HCT116 (cell line): ENCODE data around the gene CREG1. TPM values are rescaled to one million over a fixed set of nuclear protein-coding genes. Genes with fewer than 3 reads are reported as not detected.

Source experiments
- ATAC-seq: fragments of 200-7000 bp; cut with Tn5 transposase; 2 replicates; pipeline ENCODE4 v1.9.1; 2020; ENCODE audit warnings: mild to moderate bottlenecking, moderate library complexity
- BruUV-seq: library from RNA; stranded (reverse); fragments of 400-500 nt; replicated peaks from 2 replicates; lab custom pipeline; 2021; lab: Mats Ljungman, UMichigan
- CTCF ChIA-PET: fragments of 300-600 bp; sonication (Branson Sonifier 250); formaldehyde crosslinking; loops from one replicate; lab custom pipeline; 2021; ENCODE audit warnings: antibody characterized with exemption; lab: Charles Lee
- POLR2A ChIA-PET: fragments of 300-600, 350-600 bp; sonication (Branson Sonifier 250); formaldehyde crosslinking; loops from one replicate; lab custom pipeline; 2021; ENCODE audit warnings: antibody characterized with exemption; lab: Charles Lee
- RAD21 ChIA-PET, 2 experiments: fragments of 300-600 bp; sonication (Branson Sonifier 250); formaldehyde crosslinking; loops; one replicate each; lab custom pipeline; 2023; ENCODE audit warnings: low total read pairs in 2 of 2; ENCODE audit not compliant: uncharacterized antibody in 2 of 2, unreplicated experiment in 2 of 2, low non-redundant PET in 1 of 2; lab: Charles Lee
- DNase-seq: peaks from one replicate; pipeline ENCODE4 v3.0.0-alpha.2; 2010; ENCODE audit warnings: low read depth, low spot score
- H2AFZ ChIP-seq: fragments of 200-600 bp; shearing (Covaris generic), sonication (generic); 2 replicates; pipeline ENCODE4 v1.6.1; 2017; ENCODE audit warnings: low read depth, mixed run types, mixed read lengths, antibody characterized with exemption, low read length; ENCODE audit not compliant: poor library complexity, severe bottlenecking
- H3K27ac ChIP-seq: 2 replicates; pipeline ENCODE4 v1.5.1; 2012; ENCODE audit warnings: low read depth, low read length
- H3K27me3 ChIP-seq: fragments of 200-600 bp; sonication (generic); 2 replicates; pipeline ENCODE4 v1.6.1; 2016; ENCODE audit warnings: mixed run types, low read length, mixed read lengths; ENCODE audit not compliant: insufficient read depth
- H3K36me3 ChIP-seq, 2 experiments: fragments of 200-500 bp in 1 of 2; fragments of 200-600 bp in 1 of 2; sonication (Bioruptor generic) in 1 of 2; sonication (generic) in 1 of 2; 2 replicates each; pipeline versions ENCODE4 v1.5.1 to v1.6.1; 2014 to 2016; ENCODE audit warnings: low read length in 2 of 2, inconsistent platforms in 1 of 2, mixed read lengths in 1 of 2, mixed run types in 1 of 2; ENCODE audit not compliant: insufficient read depth in 2 of 2, control insufficient read depth in 1 of 2
- H3K4me1 ChIP-seq, 2 experiments: fragments of 200-600 bp in 1 of 2; sonication (generic) in 1 of 2; 2 replicates each; pipeline versions ENCODE4 v1.5.1 to v1.6.1; 2012 to 2017; ENCODE audit warnings: low read length in 2 of 2, inconsistent platforms in 1 of 2, mild to moderate bottlenecking in 1 of 2, mixed read lengths in 1 of 2, mixed run types in 1 of 2, moderate library complexity in 1 of 2; ENCODE audit not compliant: insufficient read depth in 2 of 2, control insufficient read depth in 1 of 2
- H3K4me2 ChIP-seq: fragments of 200-600 bp; sonication (generic); 2 replicates; pipeline ENCODE4 v1.6.1; 2017; ENCODE audit warnings: mixed run types, low read length, mixed read lengths
- H3K4me3 ChIP-seq, 2 experiments: fragments of 200-600 bp in 1 of 2; sonication (generic) in 1 of 2; replicated peaks in 1 of 2; 2 replicates each; pipeline ENCODE4 v1.5.1; 2011 to 2016; ENCODE audit warnings: low read length in 2 of 2, control low read depth in 1 of 2, low read depth in 1 of 2, mild to moderate bottlenecking in 1 of 2, mixed read lengths in 1 of 2, mixed run types in 1 of 2
- H3K79me2 ChIP-seq: fragments of 200-600 bp; sonication (generic); 2 replicates; pipeline ENCODE4 v1.6.1; 2017; ENCODE audit warnings: mild to moderate bottlenecking, mixed run types, low read length, moderate library complexity, mixed read lengths; ENCODE audit not compliant: insufficient read depth
- H3K9ac ChIP-seq: fragments of 200-600 bp; sonication (generic); 2 replicates; pipeline ENCODE4 v1.6.1; 2016; ENCODE audit warnings: low read length, mixed read lengths
- H3K9me2 ChIP-seq: fragments of 200-600 bp; sonication (generic), shearing (Covaris generic); 2 replicates; pipeline ENCODE4 v1.6.1; 2017; ENCODE audit warnings: mixed run types, mild to moderate bottlenecking, moderate library complexity; ENCODE audit not compliant: insufficient read depth
- H3K9me3 ChIP-seq, 2 experiments: fragments of 200-500 bp in 1 of 2; fragments of 200-600 bp in 1 of 2; sonication (Bioruptor generic) in 1 of 2; sonication (generic) in 1 of 2; 2 replicates each; pipeline ENCODE4 v1.6.1; 2014 to 2017; ENCODE audit warnings: low read length in 2 of 2, mixed read lengths in 2 of 2, inconsistent platforms in 1 of 2, low read depth in 1 of 2, mild to moderate bottlenecking in 1 of 2, mixed run types in 1 of 2, moderate library complexity in 1 of 2; ENCODE audit not compliant: control insufficient read depth in 1 of 2, insufficient read depth in 1 of 2
- H4K20me1 ChIP-seq: fragments of 200-600 bp; sonication (generic), shearing (Covaris generic); 2 replicates; pipeline ENCODE4 v1.6.1; 2017; ENCODE audit warnings: mixed run types, mild to moderate bottlenecking, moderate library complexity; ENCODE audit not compliant: insufficient read depth
- ATF3 ChIP-seq: IDR thresholded peaks from 2 replicates; pipeline ENCODE4 v1.6.1; 2012
- CBX3 ChIP-seq: IDR thresholded peaks from 2 replicates; pipeline ENCODE4 v1.6.1; 2012; ENCODE audit warnings: low read depth
- CEBPB ChIP-seq: IDR thresholded peaks from 2 replicates; pipeline ENCODE4 v1.6.1; 2012; ENCODE audit warnings: low read depth
- CTCF ChIP-seq, 3 experiments: fragments of 200-600 bp in 1 of 3; sonication (generic) in 1 of 3; IDR thresholded peaks in 2 of 3; conservative IDR thresholded peaks in 1 of 3; 2 replicates each; pipeline ENCODE4 v1.5.1; 2012 to 2017; ENCODE audit warnings: low read depth in 2 of 3, low read length in 2 of 3, antibody characterized with exemption in 1 of 3, borderline replicate concordance in 1 of 3, control low read depth in 1 of 3, mild to moderate bottlenecking in 1 of 3, mixed read lengths in 1 of 3, mixed run types in 1 of 3, moderate library complexity in 1 of 3; ENCODE audit not compliant: insufficient read depth in 1 of 3
- EGR1 ChIP-seq: IDR thresholded peaks from 2 replicates; pipeline ENCODE4 v1.6.1; 2012; ENCODE audit warnings: low read depth
- ELF1 ChIP-seq: IDR thresholded peaks from 2 replicates; pipeline ENCODE4 v1.6.1; 2012; ENCODE audit warnings: low read depth, borderline replicate concordance
- EZH2 ChIP-seq: fragments of 200-600 bp; sonication (generic); IDR thresholded peaks from 2 replicates; pipeline ENCODE4 v1.6.1; 2017; ENCODE audit warnings: antibody characterized with exemption, mixed run types
- EZH2phosphoT487 ChIP-seq: fragments of 200-600 bp; IDR thresholded peaks from 2 replicates; pipeline ENCODE4 v1.6.1; 2018; ENCODE audit warnings: antibody characterized with exemption, borderline replicate concordance
- FOSL1 ChIP-seq: IDR thresholded peaks from 2 replicates; pipeline ENCODE4 v1.6.1; 2012; ENCODE audit warnings: low read depth
- JUND ChIP-seq: IDR thresholded peaks from 2 replicates; pipeline ENCODE4 v1.6.1; 2012
- MAX ChIP-seq: IDR thresholded peaks from 2 replicates; pipeline ENCODE4 v1.6.1; 2012
- POLR2A ChIP-seq: IDR thresholded peaks from 2 replicates; pipeline ENCODE4 v1.7.0; 2011; ENCODE audit warnings: borderline replicate concordance; ENCODE audit not compliant: insufficient read depth, insufficient read length; ENCODE audit errors: extremely low read depth
- POLR2AphosphoS5 ChIP-seq: IDR thresholded peaks from 2 replicates; pipeline ENCODE4 v1.6.1; 2011; ENCODE audit warnings: mild to moderate bottlenecking, low read depth, low read length, moderate library complexity
- RAD21 ChIP-seq: IDR thresholded peaks from 2 replicates; pipeline ENCODE4 v1.6.1; 2012; ENCODE audit warnings: low read depth, mild to moderate bottlenecking
- SIN3A ChIP-seq: IDR thresholded peaks from 2 replicates; pipeline ENCODE4 v1.6.1; 2012; ENCODE audit warnings: low read depth
- SRF ChIP-seq: IDR thresholded peaks from 2 replicates; pipeline ENCODE4 v1.6.1; 2012; ENCODE audit warnings: low read depth
- TCF7L2 ChIP-seq: IDR thresholded peaks from 2 replicates; pipeline ENCODE4 v1.7.0; 2011; ENCODE audit warnings: borderline replicate concordance, inconsistent platforms; ENCODE audit not compliant: insufficient read depth, insufficient read length; ENCODE audit errors: extremely low read depth
- YY1 ChIP-seq: IDR thresholded peaks from 2 replicates; pipeline ENCODE4 v1.6.1; 2011; ENCODE audit warnings: low read length, low read depth, moderate library complexity, mild to moderate bottlenecking; ENCODE audit not compliant: insufficient replicate concordance; ENCODE audit errors: extremely low read depth
- ZFX ChIP-seq: fragments of 450-650 bp; IDR thresholded peaks from 2 replicates; pipeline ENCODE4 v1.6.1; 2017
- intact Hi-C: fragments of 100-400 bp; cut with micrococcal nuclease; formaldehyde crosslinking; loops from 2 replicates; pipeline ENCODE4 v1.10.0; 2022
- total RNA-seq: library from RNA; stranded (reverse); gene quantifications from one replicate; pipeline ENCODE4 v1.2.1, GENCODE V29; 2021; ENCODE audit not compliant: unreplicated experiment

CREG1 gene
- total RNA-seq, 1 experiment from 2014 or later, result 55.7 TPM

- no peak for ATAC-seq
- no peaks in the 10 kb centered on the region for H3K9me2 ChIP-seq
- CTCF ChIA-PET, result no interaction called here
- no peak overlapping the region for H3K4me3 ChIP-seq
- POLR2A ChIA-PET, result no interaction called here
- BruUV-seq, result no TSS peak
- intact Hi-C loops, result no loop called here
- RAD21 ChIA-PET, result no interaction called here
- H3K9me3 ChIP-seq, result no peaks in the 10 kb centered on the region
- no peaks in the 10 kb centered on the region for H3K79me2 ChIP-seq
- no peak overlapping the region for H3K4me2 ChIP-seq
- H3K4me1 ChIP-seq, result no peaks in the 10 kb centered on the region
- H4K20me1 ChIP-seq, result no peaks in the 10 kb centered on the region
- no peak overlapping the region for H3K27ac ChIP-seq
- H2AFZ ChIP-seq, result no peak overlapping the region
- H3K36me3 ChIP-seq, result no peaks in the 10 kb centered on the region
- DNase-seq, result no peak
- H3K9ac ChIP-seq, result no peak overlapping the region
- TF ChIP-seq ATF3 (no peak), EGR1 (no peak), CEBPB (no peak), SIN3A (no peak), FOSL1 (no peak), POLR2A (no peak), EZH2phosphoT487 (no peak), YY1 (no peak), EZH2 (no peak)
- TF ChIP-seq, all 23 proteins: peak for 0
- H3K27me3 ChIP-seq, result no peaks in the 10 kb centered on the region
Observed at GRCh38 chr1:167584581-167584980, 31.0 kb upstream of the CREG1 start.

- Histone ChIP-seq H3K9ac (no peak overlapping the region), H3K27ac (no peak overlapping the region), H3K4me2 (no peak overlapping the region), H3K79me2 (no peaks in the 10 kb centered on the region), H3K36me3 (no peaks in the 10 kb centered on the region), H3K9me3 (no peaks in the 10 kb centered on the region), H3K27me3 (no peaks in the 10 kb centered on the region), H3K9me2 (no peaks in the 10 kb centered on the region), H4K20me1 (no peaks in the 10 kb centered on the region), H3K4me1 (no peaks in the 10 kb centered on the region), H3K4me3 (no peak overlapping the region), H2AFZ (no peak overlapping the region)
- ChIA-PET POLR2A (no interaction called here), RAD21 (no interaction called here), CTCF (no interaction called here)
- ATAC-seq (no peak), DNase-seq (no peak)
- BruUV-seq, result no TSS peak
- intact Hi-C loops, result no loop called here
- no peak for TF ChIP-seq TCF7L2
- no peak for TF ChIP-seq MAX
- no peak for TF ChIP-seq RAD21
- no peak for TF ChIP-seq CTCF (IDR thresholded peaks at IDR 0.05 in 2 of 3, conservative IDR thresholded peaks at IDR 0.05 in 1 of 3; ENCODE audit: borderline replicate concordance in 1 of 3, insufficient read depth in 1 of 3, low read depth in 2 of 3, low read length in 2 of 3)
- TF ChIP-seq CBX3, result no peak
- no peak for TF ChIP-seq EZH2
- TF ChIP-seq EGR1, result no peak
- no peak for TF ChIP-seq ELF1
- TF ChIP-seq EZH2phosphoT487, result no peak
- no peak for TF ChIP-seq JUND
- TF ChIP-seq SRF, result no peak
- no peak for TF ChIP-seq ZFX
- TF ChIP-seq POLR2AphosphoS5, result no peak
- TF ChIP-seq POLR2A, result no peak
Observed at GRCh38 chr1:167582722-167583121, 29.2 kb upstream of the CREG1 start.
